H1 (cell line): ENCODE results near the gene PPIL6. TPM values are rescaled to one million over a fixed set of nuclear protein-coding genes. Genes with fewer than 3 reads are reported as not detected.

Source experiments
- CTCF ChIA-PET: fragments of 300-600 bp; sonication (Branson Sonifier 250); formaldehyde crosslinking; loops from one replicate; lab custom pipeline; 2021; ENCODE audit not compliant: partially characterized antibody; lab: Charles Lee
- POLR2A ChIA-PET: fragments of 300-600 bp; sonication (Branson Sonifier 250); formaldehyde crosslinking; loops from one replicate; lab custom pipeline; 2021; ENCODE audit warnings: inconsistent platforms; ENCODE audit not compliant: partially characterized antibody; lab: Charles Lee
- DNase-seq, 2 experiments: peaks; one replicate each; pipeline versions ENCODE4 v3.0.0 to v3.0.0-alpha.2; 2010 to 2022; ENCODE audit warnings: low spot score in 2 of 2, low read depth in 1 of 2, mixed read lengths in 1 of 2
- FAIRE-seq: peaks from 2 replicates; lab custom pipeline; 2011; peaks lifted over from hg19 to GRCh38; lab: Jason Lieb, UNC
- H2AFZ ChIP-seq: 2 replicates; pipeline ENCODE4 v1.8.1; 2012; ENCODE audit warnings: low read length, inconsistent platforms
- H2AK5ac ChIP-seq: 2 replicates; pipeline ENCODE4 v1.6.1; 2013; ENCODE audit warnings: low read depth, low read length
- H2BK120ac ChIP-seq: replicated peaks from 2 replicates; pipeline ENCODE3; 2013; ENCODE audit warnings: low read depth, low read length, inconsistent platforms
- H2BK12ac ChIP-seq: 2 replicates; pipeline ENCODE4 v1.6.1; 2013; ENCODE audit warnings: low read depth, low read length
- H2BK15ac ChIP-seq: 2 replicates; pipeline ENCODE4 v1.6.1; 2013; ENCODE audit warnings: low read length
- H2BK20ac ChIP-seq: 2 replicates; pipeline ENCODE4 v1.6.1; 2013; ENCODE audit warnings: low read length
- H2BK5ac ChIP-seq: 2 replicates; pipeline ENCODE4 v1.6.1; 2013; ENCODE audit warnings: low read depth, low read length
- H3K14ac ChIP-seq: 2 replicates; pipeline ENCODE4 v1.6.1; 2013; ENCODE audit warnings: inconsistent platforms; ENCODE audit not compliant: insufficient read length
- H3K18ac ChIP-seq: 2 replicates; pipeline ENCODE4 v1.6.1; 2013; ENCODE audit warnings: low read length; ENCODE audit errors: extremely low read depth
- H3K23ac ChIP-seq: 2 replicates; pipeline ENCODE4 v1.6.1; 2013; ENCODE audit warnings: inconsistent platforms; ENCODE audit not compliant: insufficient read length
- H3K23me2 ChIP-seq: 2 replicates; pipeline ENCODE4 v1.6.1; 2013; ENCODE audit warnings: low read depth, low read length
- H3K27ac ChIP-seq: 2 replicates; pipeline ENCODE4 v1.6.1; 2011; ENCODE audit warnings: low read depth, low read length, inconsistent platforms
- H3K27me3 ChIP-seq, 4 experiments: replicated peaks in 1 of 4; 1 replicate in 1 of 4; 2 replicates in 3 of 4; pipeline versions ENCODE4 v1.6.1 to v1.8.1; 2011 to 2013; ENCODE audit warnings: low read length in 3 of 4, mild to moderate bottlenecking in 3 of 4, inconsistent platforms in 2 of 4, mixed read lengths in 2 of 4, moderate library complexity in 1 of 4; ENCODE audit not compliant: control insufficient read depth in 3 of 4, insufficient read depth in 3 of 4; ENCODE audit errors: extremely low read depth in 1 of 4
- H3K36me3 ChIP-seq, 4 experiments: 2 replicates each; pipeline versions ENCODE4 v1.6.1 to v1.8.1; 2011 to 2013; ENCODE audit warnings: mild to moderate bottlenecking in 4 of 4, low read length in 3 of 4, moderate library complexity in 2 of 4, control low read depth in 1 of 4, inconsistent platforms in 1 of 4; ENCODE audit not compliant: insufficient read depth in 4 of 4, control insufficient read depth in 2 of 4
- H3K4ac ChIP-seq: replicated peaks from 2 replicates; pipeline ENCODE3; 2013; ENCODE audit warnings: low read length, low read depth, mixed read lengths, inconsistent platforms; ENCODE audit not compliant: insufficient read length
- H3K4me1 ChIP-seq, 4 experiments: replicated peaks in 1 of 4; 1 replicate in 1 of 4; 2 replicates in 3 of 4; pipeline versions ENCODE4 v1.6.1 to v1.8.1; 2011 to 2013; ENCODE audit warnings: low read length in 3 of 4, inconsistent platforms in 2 of 4, mixed read lengths in 1 of 4; ENCODE audit not compliant: insufficient read depth in 4 of 4, control insufficient read depth in 3 of 4
- H3K4me2 ChIP-seq, 2 experiments: 2 replicates each; pipeline versions ENCODE4 v1.6.1 to v1.8.1; 2011 to 2013; ENCODE audit warnings: low read depth in 2 of 2, low read length in 2 of 2, control low read depth in 1 of 2, inconsistent platforms in 1 of 2, mild to moderate bottlenecking in 1 of 2; ENCODE audit not compliant: insufficient read depth in 1 of 2
- H3K4me3 ChIP-seq, 4 experiments: fragments of 200-600, 300-600 bp in 1 of 4; sonication (generic), shearing (Covaris generic), sonication (Bioruptor Twin) in 1 of 4; 2 replicates each; pipeline versions ENCODE4 v1.5.1 to v1.8.1; 2011 to 2016; ENCODE audit warnings: low read length in 4 of 4, low read depth in 3 of 4, control low read depth in 2 of 4, inconsistent platforms in 2 of 4, mild to moderate bottlenecking in 2 of 4, mixed read lengths in 1 of 4, moderate library complexity in 1 of 4; ENCODE audit not compliant: insufficient read depth in 2 of 4; ENCODE audit errors: extremely low read depth in 1 of 4
- H3K56ac ChIP-seq: replicated peaks from 2 replicates; pipeline ENCODE3; 2013; ENCODE audit warnings: low read depth, mild to moderate bottlenecking, mixed read lengths, low read length, inconsistent platforms; ENCODE audit not compliant: insufficient read length
- H3K79me1 ChIP-seq: 2 replicates; pipeline ENCODE4 v1.6.1; 2013; ENCODE audit warnings: low read depth, low read length, control low read depth
- H3K79me2 ChIP-seq, 2 experiments: 2 replicates each; pipeline versions ENCODE4 v1.6.1 to v1.8.1; 2012 to 2013; ENCODE audit warnings: low read length in 2 of 2, mild to moderate bottlenecking in 2 of 2, inconsistent platforms in 1 of 2; ENCODE audit not compliant: insufficient read depth in 2 of 2, control insufficient read depth in 1 of 2
- H3K9ac ChIP-seq, 4 experiments: replicated peaks in 1 of 4; 1 replicate in 1 of 4; 2 replicates in 3 of 4; pipeline versions ENCODE4 v1.6.1 to v1.8.1; 2011 to 2013; ENCODE audit warnings: low read depth in 3 of 4, low read length in 3 of 4, control low read depth in 2 of 4, mild to moderate bottlenecking in 2 of 4, moderate library complexity in 2 of 4, inconsistent platforms in 1 of 4; ENCODE audit errors: extremely low read depth in 1 of 4
- H3K9me3 ChIP-seq, 2 experiments: 2 replicates each; pipeline versions ENCODE4 v1.6.1 to v1.8.1; 2012 to 2013; ENCODE audit warnings: mild to moderate bottlenecking in 2 of 2, moderate library complexity in 2 of 2, control low read depth in 1 of 2, inconsistent platforms in 1 of 2, low read depth in 1 of 2, low read length in 1 of 2, mixed read lengths in 1 of 2; ENCODE audit not compliant: insufficient read depth in 2 of 2
- H4K20me1 ChIP-seq, 2 experiments: replicated peaks in 1 of 2; 2 replicates each; pipeline versions ENCODE3 to v1.8.1; 2011 to 2013; ENCODE audit warnings: inconsistent platforms in 2 of 2, low read length in 2 of 2, mild to moderate bottlenecking in 1 of 2; ENCODE audit not compliant: insufficient read depth in 2 of 2, control insufficient read depth in 1 of 2
- H4K5ac ChIP-seq: 2 replicates; pipeline ENCODE4 v1.6.1; 2013; ENCODE audit warnings: low read length, low read depth, mixed read lengths, inconsistent platforms; ENCODE audit not compliant: insufficient read length
- H4K8ac ChIP-seq: 2 replicates; pipeline ENCODE4 v1.8.0; 2013; ENCODE audit warnings: mild to moderate bottlenecking, moderate library complexity, low read length, inconsistent platforms; ENCODE audit not compliant: insufficient read depth; ENCODE audit errors: extremely low read depth
- H4K91ac ChIP-seq: replicated peaks from 2 replicates; pipeline ENCODE3; 2013; ENCODE audit warnings: low read length, mixed read lengths, inconsistent platforms; ENCODE audit not compliant: insufficient read length
- ASH2L ChIP-seq: fragments of 200-600, 300-600 bp; sonication (generic); IDR thresholded peaks from one replicate; pipeline ENCODE4 v1.7.1; 2017; ENCODE audit warnings: low read length
- BACH1 ChIP-seq: IDR thresholded peaks from 2 replicates; pipeline ENCODE4 v1.6.1; 2012; ENCODE audit warnings: low read length, improper control_type of control experiment
- CEBPB ChIP-seq: IDR thresholded peaks from 2 replicates; pipeline ENCODE4 v1.6.1; 2012; ENCODE audit warnings: low read depth, low read length
- CHD1 ChIP-seq: IDR thresholded peaks from 2 replicates; pipeline ENCODE4 v1.6.1; 2012; ENCODE audit warnings: low read depth, low read length, improper control_type of control experiment
- CHD2 ChIP-seq: IDR thresholded peaks from 2 replicates; pipeline ENCODE4 v1.6.1; 2012; ENCODE audit warnings: low read length, improper control_type of control experiment
- HDAC2 ChIP-seq, 2 experiments: fragments of 300-600 bp in 1 of 2; sonication (generic) in 1 of 2; IDR thresholded peaks; 2 replicates each; pipeline ENCODE4 v1.6.1; 2011 to 2012; ENCODE audit warnings: low read depth in 2 of 2, low read length in 2 of 2, mild to moderate bottlenecking in 2 of 2, moderate library complexity in 2 of 2, borderline replicate concordance in 1 of 2, inconsistent platforms in 1 of 2
- HDAC6 ChIP-seq: IDR thresholded peaks from one replicate; pipeline ENCODE4 v1.7.1; 2012; ENCODE audit warnings: low read depth, mild to moderate bottlenecking, inconsistent platforms, low read length, moderate library complexity
- JUN ChIP-seq: IDR thresholded peaks from 2 replicates; pipeline ENCODE4 v1.6.1; 2011; ENCODE audit warnings: low read depth, mild to moderate bottlenecking, improper control_type of control experiment, low read length
- KDM4A ChIP-seq: IDR thresholded peaks from one replicate; pipeline ENCODE4 v1.7.1; 2012; ENCODE audit warnings: low read depth, mild to moderate bottlenecking, moderate library complexity, low read length, inconsistent platforms; ENCODE audit not compliant: severe bottlenecking
- RFX5 ChIP-seq: IDR thresholded peaks from 2 replicates; pipeline ENCODE4 v1.6.1; 2011; ENCODE audit warnings: low read depth, low read length, improper control_type of control experiment, borderline replicate concordance
- RXRA ChIP-seq: IDR thresholded peaks from 2 replicates; pipeline ENCODE4 v1.6.1; 2011; ENCODE audit warnings: low read depth, mild to moderate bottlenecking, low read length, moderate library complexity; ENCODE audit not compliant: insufficient read depth
- SAP30 ChIP-seq: fragments of 300-600 bp; sonication (generic); IDR thresholded peaks from 2 replicates; pipeline ENCODE4 v1.7.1; 2012; ENCODE audit warnings: low read length, moderate library complexity, mild to moderate bottlenecking, inconsistent platforms; ENCODE audit not compliant: insufficient read depth, insufficient replicate concordance
- SIN3A ChIP-seq, 2 experiments: IDR thresholded peaks in 1 of 2; conservative IDR thresholded peaks in 1 of 2; 2 replicates each; pipeline ENCODE4 v1.6.1; 2011 to 2012; ENCODE audit warnings: low read length in 2 of 2, improper control_type of control experiment in 1 of 2, low read depth in 1 of 2, mild to moderate bottlenecking in 1 of 2
- ZNF274 ChIP-seq: IDR thresholded peaks from 2 replicates; pipeline ENCODE4 v1.7.0; 2012; ENCODE audit warnings: low read length, borderline replicate concordance; ENCODE audit errors: extremely low read depth
- WGBS, 2 experiments: shearing (Covaris generic) in 1 of 2; methylation state at CpG; one replicate each; pipeline versions ENCODE4 v1.1.6 to v1.1.7; 2013 to 2015; ENCODE audit warnings: low lambda C conversion rate in 2 of 2, mixed read lengths in 2 of 2, inconsistent platforms in 1 of 2, low coverage in 1 of 2, missing lambda C conversion rate in 1 of 2; ENCODE audit not compliant: insufficient replicate concordance in 2 of 2, insufficient coverage in 1 of 2, insufficient read length in 1 of 2; ENCODE audit errors: extremely low coverage in 1 of 2, missing lambda C conversion rate in 1 of 2; 5-methylcytosine and 5-hydroxymethylcytosine counted together
- polyA plus RNA-seq, 7 experiments: library from polyadenylated mRNA; depleted of rRNA in 3 of 7; stranded (reverse) in 5 of 7; unstranded in 2 of 7; fragments of >200 nt in 5 of 7; fragments of 200-250 nt in 2 of 7; gene quantifications; 1 replicate in 5 of 7; 2 replicates in 1 of 7; 4 replicates in 1 of 7; pipeline versions ENCODE4 v1.2.1 to v1.2.3, GENCODE V29; 2011 to 2013; ENCODE audit warnings: missing spikeins in 2 of 7, mixed read lengths in 2 of 7
- total RNA-seq: library from RNA; stranded (reverse); fragmentation: NEBNext Ultra II Directional; extraction: Animal tissue kit (Norgen Biotek cat#: 25700); gene quantifications from 2 replicates; pipeline ENCODE4 v1.2.1, GENCODE V29; 2021

The PPIL6 gene
- total and polyA plus RNA-seq, 2 of the 8 experiments (the other 6 are each of a cell fraction or from before 2014, with no cell fraction given): 0.42 to 1.3 TPM

DNA sequence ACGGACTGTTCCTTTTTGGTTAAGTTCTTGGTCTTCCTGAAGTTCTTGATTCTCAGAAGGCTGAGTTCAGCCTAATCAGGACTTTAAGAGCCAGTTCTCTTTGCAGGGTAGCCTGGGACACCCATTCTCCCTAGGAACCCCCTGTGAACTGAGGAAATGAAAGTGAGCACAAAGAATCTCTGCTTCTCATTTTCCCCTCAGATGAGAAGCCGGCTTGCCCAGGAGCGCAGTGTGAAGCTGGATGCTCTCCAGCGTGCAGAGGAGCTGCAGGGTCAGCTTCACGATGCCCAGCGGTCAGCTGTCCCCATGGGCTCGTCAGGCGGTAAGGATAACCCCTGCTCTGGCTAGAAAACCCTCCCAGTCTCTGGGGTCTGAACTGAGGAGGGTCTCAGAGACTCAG is 92.2 kb downstream of the PPIL6 start:
- no peak overlapping the region for H4K8ac ChIP-seq
- H3K18ac ChIP-seq: no peak overlapping the region
- no peak overlapping the region for H2BK15ac ChIP-seq
- no peak overlapping the region for H4K5ac ChIP-seq
- H3K4me3 ChIP-seq: no peak overlapping the region
- H2AK5ac ChIP-seq: no peak overlapping the region
- no peak overlapping the region for H3K23ac ChIP-seq
- H3K23me2 ChIP-seq: no peaks in the 10 kb centered on the region
- H3K14ac ChIP-seq: no peak overlapping the region
- no peak overlapping the region for H2BK120ac ChIP-seq
- no peak overlapping the region for H3K56ac ChIP-seq
- H3K4me1 ChIP-seq: no peaks in the 10 kb centered on the region
- H2AFZ ChIP-seq: no peak overlapping the region
- WGBS, 2 experiments: 89% methylated on average over 8 of the region's 8 CpGs; no CpG with 5 or more reads in 1 of the 2 experiments
- DNase-seq: no peak
- POLR2A ChIA-PET: interaction anchor here (1.4 kb wide), 1 partner anchor 19 kb away, joined by 4 read pairs; no protein-coding TSS in a partner anchor
- H3K9me3 ChIP-seq: no peaks in the 10 kb centered on the region
- H3K4ac ChIP-seq: no peak overlapping the region
- no peaks in the 10 kb centered on the region for H4K20me1 ChIP-seq
- no peak overlapping the region for H2BK12ac ChIP-seq
- FAIRE-seq: no peak
- no peak overlapping the region for H4K91ac ChIP-seq
- no peak overlapping the region for H3K27ac ChIP-seq
- no peak overlapping the region for H3K9ac ChIP-seq
- H3K36me3 ChIP-seq: no peaks in the 10 kb centered on the region
- H2BK20ac ChIP-seq: no peak overlapping the region
- H2BK5ac ChIP-seq: no peak overlapping the region
- CTCF ChIA-PET: no interaction called here
- H3K79me1 ChIP-seq: no peaks in the 10 kb centered on the region
- H3K79me2 ChIP-seq: no peaks in the 10 kb centered on the region
- H3K4me2 ChIP-seq: no peak overlapping the region
- H3K27me3 ChIP-seq: no peaks in the 10 kb centered on the region
- TF ChIP-seq ZNF274 (no peak), CHD1 (no peak), SIN3A (conservative IDR thresholded peaks at IDR 0.05 in 1 of 2, IDR thresholded peaks at IDR 0.05 in 1 of 2; ENCODE audit: low read depth in 1 of 2, low read length in 2 of 2) (no peak), JUN (no peak), HDAC2 (IDR thresholded peaks at IDR 0.05; ENCODE audit: borderline replicate concordance in 1 of 2, low read depth in 2 of 2, low read length in 2 of 2) (no peak), ASH2L (no peak), BACH1 (no peak), RFX5 (no peak), CHD2 (no peak), RXRA (no peak), KDM4A (no peak), CEBPB (no peak), HDAC6 (no peak), SAP30 (no peak)
